HG03135 (cell line): ENCODE measurements around the gene VPREB3.

Source experiments
- ATAC-seq: cut with Tn5 transposase; IDR thresholded peaks from one replicate; pipeline ENCODE4 v1.9.1; 2021; ENCODE audit warnings: mild to moderate bottlenecking, moderate library complexity; ENCODE audit not compliant: unreplicated experiment

The VPREB3 gene

GRCh38 chr22:23754220-23754919 is at the start of gene VPREB3:
Gene VPREB3, minus strand, starts transcription at chr22:23754425. Its CDS starts 62 bp downstream, at chr22:23754363.
- no peak for ATAC-seq

- no peak for ATAC-seq
Measured at GRCh38 chr22:23803001-23803819, 49.0 kb upstream of the VPREB3 start.

- no peak for ATAC-seq
Measured at GRCh38 chr22:23801886-23802377, 47.7 kb upstream of the VPREB3 start.

- ATAC-seq: no peak
Measured at GRCh38 chr22:23801238-23801821, 47.1 kb upstream of the VPREB3 start.

GRCh38 chr22:23800297-23801237 is 46.3 kb upstream of the VPREB3 start:
- peak; percentile 54 for ATAC-seq

- no peak for ATAC-seq
Measured at GRCh38 chr22:23796461-23796860, 42.2 kb upstream of the VPREB3 start.

- no peak for ATAC-seq
Measured at GRCh38 chr22:23793326-23793725, 39.1 kb upstream of the VPREB3 start.

- no peak for ATAC-seq
Measured at GRCh38 chr22:23791738-23792645, 37.8 kb upstream of the VPREB3 start.

GRCh38 chr22:23790819-23791737 is 36.9 kb upstream of the VPREB3 start:
- ATAC-seq: no peak

- ATAC-seq: no peak
Measured at GRCh38 chr22:23789638-23790037, 35.4 kb upstream of the VPREB3 start.

- no peak for ATAC-seq
Measured at GRCh38 chr22:23789121-23789520, 34.9 kb upstream of the VPREB3 start.

GRCh38 chr22:23787910-23788309 is 33.7 kb upstream of the VPREB3 start:
- ATAC-seq: no peak

- peak; percentile 25 for ATAC-seq
Measured at GRCh38 chr22:23787600-23787896, 33.3 kb upstream of the VPREB3 start.

- ATAC-seq: peak; percentile 63
Measured at GRCh38 chr22:23786752-23787599, 32.8 kb upstream of the VPREB3 start, which contains the start of gene SMARCB1. Gene SMARCB1, plus strand, starts transcription at chr22:23786966. Its CDS starts 204 bp downstream, at chr22:23787170.

GRCh38 chr22:23786261-23786710 is 32.1 kb upstream of the VPREB3 start:
- no peak for ATAC-seq

GRCh38 chr22:23784215-23784732 is 30.0 kb upstream of the VPREB3 start:
- ATAC-seq: no peak
